ENCODE measurements around the gene SIN3B. TPM values are rescaled to one million over a fixed set of nuclear protein-coding genes. Genes with fewer than 3 reads are reported as not detected.
A peak's percentile ranks its signal among the peaks of the same experiment; 100 is the strongest.

The SIN3B gene
- total RNA-seq, 1 donor from 2014 or later: 59.8 TPM

DNA sequence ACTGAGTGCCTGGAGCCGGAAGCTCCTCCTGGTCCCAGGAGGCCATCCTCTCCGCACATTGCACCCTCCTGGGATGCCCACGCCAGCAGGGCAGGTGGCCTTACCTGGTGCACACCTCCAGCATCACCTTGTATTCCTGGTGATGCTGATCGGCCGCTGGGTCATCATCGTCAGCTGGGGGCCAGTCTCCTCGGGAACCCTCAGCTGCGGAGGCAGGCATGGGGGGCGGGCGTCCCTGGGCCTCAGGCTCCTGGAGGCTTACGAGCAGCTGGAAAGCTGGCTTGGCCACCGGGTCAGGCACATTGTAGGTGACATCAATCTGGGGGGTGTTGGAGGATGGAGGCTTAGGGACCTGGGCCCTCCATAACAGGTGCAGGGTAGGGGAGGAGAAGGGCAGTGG is 73.3 kb downstream of the SIN3B start:
- intact Hi-C loops (cut with DNase I): no loop called here
- DNase-seq: no peak
- H3K27me3 ChIP-seq: no peaks in the 10 kb centered on the region
- no peaks in the 10 kb centered on the region for H3K36me3 ChIP-seq
- H3K4me1 ChIP-seq: no peaks in the 10 kb centered on the region
- no peak overlapping the region for H3K27ac ChIP-seq
- no peak overlapping the region for H3K4me3 ChIP-seq
- TF ChIP-seq, protein P1, sequence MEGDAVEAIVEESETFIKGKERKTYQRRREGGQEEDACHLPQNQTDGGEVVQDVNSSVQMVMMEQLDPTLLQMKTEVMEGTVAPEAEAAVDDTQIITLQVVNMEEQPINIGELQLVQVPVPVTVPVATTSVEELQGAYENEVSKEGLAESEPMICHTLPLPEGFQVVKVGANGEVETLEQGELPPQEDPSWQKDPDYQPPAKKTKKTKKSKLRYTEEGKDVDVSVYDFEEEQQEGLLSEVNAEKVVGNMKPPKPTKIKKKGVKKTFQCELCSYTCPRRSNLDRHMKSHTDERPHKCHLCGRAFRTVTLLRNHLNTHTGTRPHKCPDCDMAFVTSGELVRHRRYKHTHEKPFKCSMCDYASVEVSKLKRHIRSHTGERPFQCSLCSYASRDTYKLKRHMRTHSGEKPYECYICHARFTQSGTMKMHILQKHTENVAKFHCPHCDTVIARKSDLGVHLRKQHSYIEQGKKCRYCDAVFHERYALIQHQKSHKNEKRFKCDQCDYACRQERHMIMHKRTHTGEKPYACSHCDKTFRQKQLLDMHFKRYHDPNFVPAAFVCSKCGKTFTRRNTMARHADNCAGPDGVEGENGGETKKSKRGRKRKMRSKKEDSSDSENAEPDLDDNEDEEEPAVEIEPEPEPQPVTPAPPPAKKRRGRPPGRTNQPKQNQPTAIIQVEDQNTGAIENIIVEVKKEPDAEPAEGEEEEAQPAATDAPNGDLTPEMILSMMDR (IDR thresholded peaks at IDR 0.05): no peak
- no peak for ATAC-seq
- H3K9me3 ChIP-seq: no peaks in the 10 kb centered on the region

DNA sequence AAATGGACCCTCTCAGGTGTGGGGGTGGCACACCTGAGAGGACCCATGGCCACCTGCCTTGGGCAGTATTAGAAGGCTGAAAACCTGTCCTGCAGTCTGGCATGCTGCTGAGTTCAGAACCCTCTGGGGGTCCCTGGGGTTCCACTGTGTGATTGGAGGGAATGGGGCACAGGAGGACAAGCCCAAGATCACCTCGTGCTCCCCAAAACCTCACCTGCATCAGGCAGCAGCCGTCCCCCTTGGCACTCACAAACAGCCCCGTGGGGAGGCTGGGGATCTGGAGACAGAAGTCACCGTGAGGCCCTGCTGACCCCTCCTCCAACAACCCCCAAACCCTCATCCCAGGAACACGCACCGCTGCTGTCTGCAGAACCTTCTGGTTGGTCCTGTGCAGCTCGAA is 74.1 kb downstream of the SIN3B start:
- ATAC-seq (no peak), DNase-seq (no peak)
- TF ChIP-seq, protein P1 (IDR thresholded peaks at IDR 0.05): no peak

DNA sequence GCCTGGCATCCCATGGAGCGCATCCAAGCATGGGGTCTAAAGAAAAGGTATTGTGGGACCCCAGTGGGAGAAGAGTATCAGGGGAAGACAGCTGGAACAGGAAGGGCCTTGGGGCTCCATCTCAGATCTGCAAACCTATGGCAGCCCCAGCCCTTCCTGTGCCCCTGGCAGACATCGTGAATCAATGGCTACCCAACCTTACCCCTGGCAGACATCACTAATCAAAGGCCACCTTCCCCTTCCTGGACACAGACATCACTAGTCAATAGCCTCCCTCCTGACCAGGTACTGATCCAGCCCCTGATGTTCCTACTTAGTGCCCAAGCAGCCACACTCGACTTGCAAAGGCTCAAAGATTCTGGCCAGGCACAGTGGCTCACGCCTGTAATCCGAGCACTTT is 75.4 kb downstream of the SIN3B start:
- Histone ChIP-seq H3K4me1 (no peaks in the 10 kb centered on the region), H3K36me3 (no peaks in the 10 kb centered on the region), H3K4me3 (no peak overlapping the region), H3K9me3 (no peaks in the 10 kb centered on the region), H3K27me3 (no peaks in the 10 kb centered on the region), H3K27ac (no peak overlapping the region)
- DNase-seq (no peak), ATAC-seq (no peak)
- TF ChIP-seq, protein P1 (IDR thresholded peaks at IDR 0.05): no peak
- intact Hi-C loops (cut with DNase I): no loop called here

More for the DNA sequence above, 74.1 kb downstream of the SIN3B start:
- Histone ChIP-seq H3K27me3 (no peaks in the 10 kb centered on the region), H3K4me3 (no peak overlapping the region), H3K4me1 (no peaks in the 10 kb centered on the region), H3K9me3 (no peaks in the 10 kb centered on the region), H3K36me3 (no peaks in the 10 kb centered on the region), H3K27ac (no peak overlapping the region)
- intact Hi-C loops (cut with DNase I): no loop called here

DNA sequence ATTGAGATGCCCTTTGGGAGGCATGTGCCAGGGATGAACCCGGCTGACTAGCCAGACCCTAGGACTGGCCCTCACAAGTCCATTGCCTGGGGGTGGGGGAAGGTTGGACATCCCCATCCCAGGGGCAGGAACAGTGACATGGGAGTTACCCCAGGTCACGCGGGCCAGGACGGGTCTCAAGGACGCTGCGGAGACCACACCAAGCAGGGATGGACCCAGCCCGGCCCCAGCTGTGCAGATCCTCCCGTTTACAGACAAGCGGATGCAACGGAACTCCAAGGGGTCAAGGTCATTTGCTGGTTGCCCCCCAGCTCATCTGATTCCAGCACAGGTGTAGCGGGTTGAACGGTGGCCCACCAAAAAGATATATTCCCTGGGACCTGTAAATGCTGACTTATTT is 79.6 kb downstream of the SIN3B start:
- no peak overlapping the region for H3K27ac ChIP-seq
- TF ChIP-seq, protein P1 (IDR thresholded peaks at IDR 0.05): no peak
- H3K36me3 ChIP-seq: no peaks in the 10 kb centered on the region
- intact Hi-C loops (cut with DNase I): no loop called here
- H3K9me3 ChIP-seq: no peaks in the 10 kb centered on the region
- no peaks in the 10 kb centered on the region for H3K4me1 ChIP-seq
- H3K4me3 ChIP-seq: no peak overlapping the region
- no peaks in the 10 kb centered on the region for H3K27me3 ChIP-seq
- ATAC-seq (peak; percentile 13), DNase-seq (no peak)

DNA sequence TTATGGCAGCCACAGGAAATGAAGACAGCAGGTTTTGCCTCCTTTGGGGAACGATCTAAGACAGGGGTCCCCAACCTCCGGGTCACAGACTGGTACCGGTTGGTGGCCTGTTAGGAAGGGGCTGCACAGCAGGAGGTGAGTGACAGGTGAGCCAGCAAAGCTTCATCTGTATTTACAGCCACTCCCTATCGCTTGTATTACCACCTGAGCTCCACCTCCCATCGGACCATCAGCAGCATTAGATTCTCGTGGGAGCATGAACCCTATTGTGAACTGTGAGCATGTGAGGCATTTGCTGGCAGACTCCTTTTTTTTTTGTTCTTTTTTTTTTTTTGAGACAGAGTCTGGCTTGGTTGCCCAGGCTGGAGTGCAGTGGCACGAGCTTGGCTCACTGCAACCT is 81.8 kb downstream of the SIN3B start:
- Histone ChIP-seq H3K27ac (no peak overlapping the region), H3K4me3 (no peak overlapping the region), H3K36me3 (no peaks in the 10 kb centered on the region), H3K9me3 (peaks cover 4% of the 10 kb centered on the region), H3K27me3 (no peaks in the 10 kb centered on the region), H3K4me1 (no peaks in the 10 kb centered on the region)
- ATAC-seq: no peak
- peak; percentile 28 for DNase-seq
- intact Hi-C loops (cut with DNase I): no loop called here
- TF ChIP-seq, protein P1 (IDR thresholded peaks at IDR 0.05): no peak

DNA sequence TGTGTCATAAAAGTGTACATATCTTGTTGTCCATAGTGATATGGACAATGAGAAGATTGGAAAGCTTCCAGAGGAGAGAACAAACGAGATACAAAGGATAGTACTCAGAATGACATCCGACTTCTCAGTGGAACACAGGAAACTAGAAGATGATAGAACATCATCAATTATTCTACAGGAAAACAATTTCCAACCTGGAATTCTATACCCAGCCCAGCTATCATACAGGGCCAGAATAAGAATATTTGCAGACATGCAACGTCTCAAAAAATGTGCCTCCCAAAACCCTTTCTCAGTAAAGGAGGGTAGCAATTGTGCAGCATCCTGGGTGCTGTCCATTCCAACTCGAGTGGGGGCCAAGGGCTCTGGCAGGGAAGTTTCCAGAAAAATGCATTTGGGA is 83.6 kb downstream of the SIN3B start:
- no peaks in the 10 kb centered on the region for H3K36me3 ChIP-seq
- DNase-seq (peak; percentile 18), ATAC-seq (no peak)
- TF ChIP-seq, protein P1 (IDR thresholded peaks at IDR 0.05): no peak
- H3K4me1 ChIP-seq: no peaks in the 10 kb centered on the region
- H3K4me3 ChIP-seq: no peak overlapping the region
- H3K27ac ChIP-seq: no peak overlapping the region
- intact Hi-C loops (cut with DNase I): no loop called here
- H3K27me3 ChIP-seq: no peaks in the 10 kb centered on the region
- peaks cover 4% of the 10 kb centered on the region for H3K9me3 ChIP-seq
